H1 (cell line): Measurements from ENCODE around the gene SRSF3. TPM values are rescaled to one million over a fixed set of nuclear protein-coding genes. Genes with fewer than 3 reads are reported as not detected.

Source experiments
- CTCF ChIA-PET: fragments of 300-600 bp; sonication (Branson Sonifier 250); formaldehyde crosslinking; loops from one replicate; lab custom pipeline; 2021; ENCODE audit not compliant: partially characterized antibody; lab: Charles Lee
- POLR2A ChIA-PET: fragments of 300-600 bp; sonication (Branson Sonifier 250); formaldehyde crosslinking; loops from one replicate; lab custom pipeline; 2021; ENCODE audit warnings: inconsistent platforms; ENCODE audit not compliant: partially characterized antibody; lab: Charles Lee
- DNase-seq, 2 experiments: peaks; one replicate each; pipeline versions ENCODE4 v3.0.0 to v3.0.0-alpha.2; 2010 to 2022; ENCODE audit warnings: low spot score in 2 of 2, low read depth in 1 of 2, mixed read lengths in 1 of 2
- FAIRE-seq: peaks from 2 replicates; lab custom pipeline; 2011; peaks lifted over from hg19 to GRCh38; lab: Jason Lieb, UNC
- H2AFZ ChIP-seq: 2 replicates; pipeline ENCODE4 v1.8.1; 2012; ENCODE audit warnings: low read length, inconsistent platforms
- H2AK5ac ChIP-seq: 2 replicates; pipeline ENCODE4 v1.6.1; 2013; ENCODE audit warnings: low read depth, low read length
- H2BK120ac ChIP-seq: replicated peaks from 2 replicates; pipeline ENCODE3; 2013; ENCODE audit warnings: low read depth, low read length, inconsistent platforms
- H2BK12ac ChIP-seq: 2 replicates; pipeline ENCODE4 v1.6.1; 2013; ENCODE audit warnings: low read depth, low read length
- H2BK15ac ChIP-seq: 2 replicates; pipeline ENCODE4 v1.6.1; 2013; ENCODE audit warnings: low read length
- H2BK20ac ChIP-seq: 2 replicates; pipeline ENCODE4 v1.6.1; 2013; ENCODE audit warnings: low read length
- H2BK5ac ChIP-seq: 2 replicates; pipeline ENCODE4 v1.6.1; 2013; ENCODE audit warnings: low read depth, low read length
- H3K14ac ChIP-seq: 2 replicates; pipeline ENCODE4 v1.6.1; 2013; ENCODE audit warnings: inconsistent platforms; ENCODE audit not compliant: insufficient read length
- H3K18ac ChIP-seq: 2 replicates; pipeline ENCODE4 v1.6.1; 2013; ENCODE audit warnings: low read length; ENCODE audit errors: extremely low read depth
- H3K23ac ChIP-seq: 2 replicates; pipeline ENCODE4 v1.6.1; 2013; ENCODE audit warnings: inconsistent platforms; ENCODE audit not compliant: insufficient read length
- H3K23me2 ChIP-seq: 2 replicates; pipeline ENCODE4 v1.6.1; 2013; ENCODE audit warnings: low read depth, low read length
- H3K27ac ChIP-seq: 2 replicates; pipeline ENCODE4 v1.6.1; 2011; ENCODE audit warnings: low read depth, low read length, inconsistent platforms
- H3K27me3 ChIP-seq, 4 experiments: replicated peaks in 1 of 4; 1 replicate in 1 of 4; 2 replicates in 3 of 4; pipeline versions ENCODE4 v1.6.1 to v1.8.1; 2011 to 2013; ENCODE audit warnings: low read length in 3 of 4, mild to moderate bottlenecking in 3 of 4, inconsistent platforms in 2 of 4, mixed read lengths in 2 of 4, moderate library complexity in 1 of 4; ENCODE audit not compliant: control insufficient read depth in 3 of 4, insufficient read depth in 3 of 4; ENCODE audit errors: extremely low read depth in 1 of 4
- H3K36me3 ChIP-seq, 4 experiments: 2 replicates each; pipeline versions ENCODE4 v1.6.1 to v1.8.1; 2011 to 2013; ENCODE audit warnings: mild to moderate bottlenecking in 4 of 4, low read length in 3 of 4, moderate library complexity in 2 of 4, control low read depth in 1 of 4, inconsistent platforms in 1 of 4; ENCODE audit not compliant: insufficient read depth in 4 of 4, control insufficient read depth in 2 of 4
- H3K4ac ChIP-seq: replicated peaks from 2 replicates; pipeline ENCODE3; 2013; ENCODE audit warnings: low read length, low read depth, mixed read lengths, inconsistent platforms; ENCODE audit not compliant: insufficient read length
- H3K4me1 ChIP-seq, 4 experiments: replicated peaks in 1 of 4; 1 replicate in 1 of 4; 2 replicates in 3 of 4; pipeline versions ENCODE4 v1.6.1 to v1.8.1; 2011 to 2013; ENCODE audit warnings: low read length in 3 of 4, inconsistent platforms in 2 of 4, mixed read lengths in 1 of 4; ENCODE audit not compliant: insufficient read depth in 4 of 4, control insufficient read depth in 3 of 4
- H3K4me2 ChIP-seq, 2 experiments: 2 replicates each; pipeline versions ENCODE4 v1.6.1 to v1.8.1; 2011 to 2013; ENCODE audit warnings: low read depth in 2 of 2, low read length in 2 of 2, control low read depth in 1 of 2, inconsistent platforms in 1 of 2, mild to moderate bottlenecking in 1 of 2; ENCODE audit not compliant: insufficient read depth in 1 of 2
- H3K4me3 ChIP-seq, 4 experiments: fragments of 200-600, 300-600 bp in 1 of 4; sonication (generic), shearing (Covaris generic), sonication (Bioruptor Twin) in 1 of 4; 2 replicates each; pipeline versions ENCODE4 v1.5.1 to v1.8.1; 2011 to 2016; ENCODE audit warnings: low read length in 4 of 4, low read depth in 3 of 4, control low read depth in 2 of 4, inconsistent platforms in 2 of 4, mild to moderate bottlenecking in 2 of 4, mixed read lengths in 1 of 4, moderate library complexity in 1 of 4; ENCODE audit not compliant: insufficient read depth in 2 of 4; ENCODE audit errors: extremely low read depth in 1 of 4
- H3K56ac ChIP-seq: replicated peaks from 2 replicates; pipeline ENCODE3; 2013; ENCODE audit warnings: low read depth, mild to moderate bottlenecking, mixed read lengths, low read length, inconsistent platforms; ENCODE audit not compliant: insufficient read length
- H3K79me1 ChIP-seq: 2 replicates; pipeline ENCODE4 v1.6.1; 2013; ENCODE audit warnings: low read depth, low read length, control low read depth
- H3K79me2 ChIP-seq, 2 experiments: 2 replicates each; pipeline versions ENCODE4 v1.6.1 to v1.8.1; 2012 to 2013; ENCODE audit warnings: low read length in 2 of 2, mild to moderate bottlenecking in 2 of 2, inconsistent platforms in 1 of 2; ENCODE audit not compliant: insufficient read depth in 2 of 2, control insufficient read depth in 1 of 2
- H3K9ac ChIP-seq, 4 experiments: replicated peaks in 1 of 4; 1 replicate in 1 of 4; 2 replicates in 3 of 4; pipeline versions ENCODE4 v1.6.1 to v1.8.1; 2011 to 2013; ENCODE audit warnings: low read depth in 3 of 4, low read length in 3 of 4, control low read depth in 2 of 4, mild to moderate bottlenecking in 2 of 4, moderate library complexity in 2 of 4, inconsistent platforms in 1 of 4; ENCODE audit errors: extremely low read depth in 1 of 4
- H3K9me3 ChIP-seq, 2 experiments: 2 replicates each; pipeline versions ENCODE4 v1.6.1 to v1.8.1; 2012 to 2013; ENCODE audit warnings: mild to moderate bottlenecking in 2 of 2, moderate library complexity in 2 of 2, control low read depth in 1 of 2, inconsistent platforms in 1 of 2, low read depth in 1 of 2, low read length in 1 of 2, mixed read lengths in 1 of 2; ENCODE audit not compliant: insufficient read depth in 2 of 2
- H4K20me1 ChIP-seq, 2 experiments: replicated peaks in 1 of 2; 2 replicates each; pipeline versions ENCODE3 to v1.8.1; 2011 to 2013; ENCODE audit warnings: inconsistent platforms in 2 of 2, low read length in 2 of 2, mild to moderate bottlenecking in 1 of 2; ENCODE audit not compliant: insufficient read depth in 2 of 2, control insufficient read depth in 1 of 2
- H4K5ac ChIP-seq: 2 replicates; pipeline ENCODE4 v1.6.1; 2013; ENCODE audit warnings: low read length, low read depth, mixed read lengths, inconsistent platforms; ENCODE audit not compliant: insufficient read length
- H4K8ac ChIP-seq: 2 replicates; pipeline ENCODE4 v1.8.0; 2013; ENCODE audit warnings: mild to moderate bottlenecking, moderate library complexity, low read length, inconsistent platforms; ENCODE audit not compliant: insufficient read depth; ENCODE audit errors: extremely low read depth
- H4K91ac ChIP-seq: replicated peaks from 2 replicates; pipeline ENCODE3; 2013; ENCODE audit warnings: low read length, mixed read lengths, inconsistent platforms; ENCODE audit not compliant: insufficient read length
- POLR2A ChIP-seq, 2 experiments: IDR thresholded peaks; 1 replicate in 1 of 2; 2 replicates in 1 of 2; pipeline ENCODE4 v1.6.1; 2011; ENCODE audit warnings: low read depth in 2 of 2, low read length in 2 of 2, mild to moderate bottlenecking in 2 of 2; ENCODE audit errors: control extremely low read depth in 1 of 2
- TCF12 ChIP-seq: IDR thresholded peaks from 2 replicates; pipeline ENCODE4 v1.6.1; 2011; ENCODE audit warnings: low read depth, mild to moderate bottlenecking, low read length
- WGBS, 2 experiments: shearing (Covaris generic) in 1 of 2; methylation state at CpG; one replicate each; pipeline versions ENCODE4 v1.1.6 to v1.1.7; 2013 to 2015; ENCODE audit warnings: low lambda C conversion rate in 2 of 2, mixed read lengths in 2 of 2, inconsistent platforms in 1 of 2, low coverage in 1 of 2, missing lambda C conversion rate in 1 of 2; ENCODE audit not compliant: insufficient replicate concordance in 2 of 2, insufficient coverage in 1 of 2, insufficient read length in 1 of 2; ENCODE audit errors: extremely low coverage in 1 of 2, missing lambda C conversion rate in 1 of 2; 5-methylcytosine and 5-hydroxymethylcytosine counted together
- polyA plus RNA-seq, 7 experiments: library from polyadenylated mRNA; depleted of rRNA in 3 of 7; stranded (reverse) in 5 of 7; unstranded in 2 of 7; fragments of >200 nt in 5 of 7; fragments of 200-250 nt in 2 of 7; gene quantifications; 1 replicate in 5 of 7; 2 replicates in 1 of 7; 4 replicates in 1 of 7; pipeline versions ENCODE4 v1.2.1 to v1.2.3, GENCODE V29; 2011 to 2013; ENCODE audit warnings: missing spikeins in 2 of 7, mixed read lengths in 2 of 7
- total RNA-seq: library from RNA; stranded (reverse); fragmentation: NEBNext Ultra II Directional; extraction: Animal tissue kit (Norgen Biotek cat#: 25700); gene quantifications from 2 replicates; pipeline ENCODE4 v1.2.1, GENCODE V29; 2021

SRSF3 gene
- total and polyA plus RNA-seq, 2 of the 8 experiments (the other 6 are each of a cell fraction or from before 2014, with no cell fraction given) = 471 to 689 TPM

- no peak overlapping the region for H2AK5ac ChIP-seq
- no peak overlapping the region for H3K23ac ChIP-seq
- no peak overlapping the region for H3K14ac ChIP-seq
- H4K20me1 ChIP-seq = peaks cover 48 to 74% of the 10 kb centered on the region in 2 experiments
- no peak overlapping the region for H3K27ac ChIP-seq
- ChIA-PET POLR2A (interaction anchor here (0.6 to 13.4 kb wide), 18 partner anchors 8 to 1071 kb away, joined by 3 to 386 read pairs (median 4); no protein-coding TSS in a partner anchor), CTCF (interaction anchor here (0.7 kb wide), 1 partner anchor 22 kb away, joined by 3 read pairs; no protein-coding TSS in a partner anchor)
- peaks cover 0 to 3% (median 1%) of the 10 kb centered on the region in 4 experiments; a peak in 3 of 7 replicates for H3K4me1 ChIP-seq
- H3K56ac ChIP-seq = no peak overlapping the region
- H2BK120ac ChIP-seq = no peak overlapping the region
- TF ChIP-seq POLR2A (IDR thresholded peaks at IDR 0.05; ENCODE audit: control extremely low read depth in 1 of 2, low read depth in 2 of 2, low read length in 2 of 2) (peak in 1 of 2 experiments; percentile 56; a peak in 1 of 3 replicates), TCF12 (no peak)
- H4K8ac ChIP-seq = no peak overlapping the region; the same call in 1 of the 2 replicates
- no peak overlapping the region for H3K9ac ChIP-seq
- H4K5ac ChIP-seq = no peak overlapping the region
- H3K4me3 ChIP-seq = peak overlapping the region in 1 of 4 experiments; percentile 98; a peak in 1 of 8 replicates
- H3K18ac ChIP-seq = no peak overlapping the region
- no peak overlapping the region for H4K91ac ChIP-seq
- no peak overlapping the region for H3K4ac ChIP-seq
- H2BK20ac ChIP-seq = no peak overlapping the region
- 92% methylated on average over 4 of the region's 6 CpGs; no CpG with 5 or more reads in 1 of the 2 experiments for WGBS, 2 experiments
- H2BK5ac ChIP-seq = no peak overlapping the region
- no peaks in the 10 kb centered on the region; the same call in 1 of the 2 replicates for H3K23me2 ChIP-seq
- no peaks in the 10 kb centered on the region for H3K9me3 ChIP-seq
- H2AFZ ChIP-seq = no peak overlapping the region
- H2BK12ac ChIP-seq = no peak overlapping the region
- FAIRE-seq (no peak), DNase-seq (no peak)
- H3K79me1 ChIP-seq = no peaks in the 10 kb centered on the region
- H3K4me2 ChIP-seq = peak overlapping the region; percentile 41 to 79; a peak in 2 of 4 replicates
- H3K36me3 ChIP-seq = peaks cover 58 to 99% (median 86%) of the 10 kb centered on the region in 4 experiments
- H3K27me3 ChIP-seq = no peaks in the 10 kb centered on the region
- peaks cover 56 to 100% of the 10 kb centered on the region in 2 experiments for H3K79me2 ChIP-seq
- H2BK15ac ChIP-seq = no peak overlapping the region
These were observed 6.5 kb downstream of the SRSF3 start for GRCh38 chr6:36600564-36601146.
